Activated CD4-positive, alpha-beta T cell treated with anti-CD3 and anti-CD28 coated beads, Interleukin-2, Interleukin-4, amounts not matched to agents 100 ng/mL and 50 ng/mL, durations not matched to agents 16 hours and 8 hours (primary cell): ENCODE data around the gene MAPK11.
A peak's percentile ranks its signal among the peaks of the same experiment; 100 is the strongest.

Experiments
- DNase-seq: peaks from one replicate; pipeline ENCODE4 v3.0.0-alpha.2; 2020; ENCODE audit warnings: low spot score

MAPK11 gene

DNA sequence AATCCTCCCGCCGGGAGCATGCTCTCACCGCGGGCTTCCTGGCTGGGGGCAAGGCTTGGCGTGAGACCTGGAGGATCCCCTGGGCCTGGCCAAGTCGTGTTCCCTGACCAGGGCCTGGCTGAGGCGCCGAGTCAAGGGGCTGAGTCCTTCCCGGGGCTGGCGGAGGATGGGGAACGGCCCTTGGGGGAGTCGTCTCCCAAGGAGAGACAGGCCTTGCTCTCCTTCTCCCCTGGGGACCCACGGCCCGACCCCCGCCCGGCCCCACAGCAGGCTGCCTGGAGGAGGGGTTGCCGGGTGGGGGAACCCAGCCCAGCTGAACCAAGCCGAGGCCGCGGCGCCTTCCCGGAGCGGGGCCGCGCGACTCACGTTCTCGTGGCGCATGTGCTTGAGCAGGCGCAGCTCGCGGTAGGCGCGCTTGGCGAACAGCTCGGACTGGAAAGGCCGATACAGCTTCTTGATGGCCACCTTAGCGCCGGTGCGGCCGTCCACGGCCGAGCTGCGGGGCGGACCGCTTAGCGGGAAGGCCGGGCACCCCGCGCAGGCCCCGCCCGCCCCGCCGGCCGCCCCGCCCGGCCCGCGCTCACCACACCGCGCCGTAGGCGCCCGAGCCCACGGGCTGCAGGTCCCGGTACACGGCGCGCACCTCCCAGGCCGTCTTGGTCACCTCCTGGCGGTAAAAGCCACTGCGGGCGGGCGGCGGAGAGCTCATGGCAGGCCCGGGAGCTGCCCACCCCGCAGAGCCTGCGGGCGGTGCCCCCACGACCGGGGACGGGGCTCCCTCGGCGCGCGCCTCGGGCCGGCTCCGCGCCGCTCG is 9.2 kb downstream of the MAPK11 start:
- DNase-seq = peak; percentile 41

DNA sequence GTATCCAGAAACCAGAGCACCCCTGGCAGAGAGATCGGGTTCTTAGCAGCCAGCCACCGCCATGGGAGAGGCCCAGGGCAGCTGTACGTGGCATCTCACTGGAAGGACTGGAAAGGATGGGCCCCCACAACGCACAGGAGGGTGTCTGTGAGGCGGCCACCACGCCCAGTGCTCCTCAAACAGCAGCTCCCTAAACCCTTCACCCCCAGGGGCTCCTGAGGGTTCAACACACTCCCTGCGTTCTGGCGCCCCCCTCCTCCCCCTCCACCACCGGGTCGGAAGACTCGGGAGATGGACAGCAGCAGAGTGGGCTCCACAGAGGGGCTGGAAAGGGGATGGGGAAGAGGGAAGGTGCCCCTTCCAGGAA is 9.8 kb downstream of the MAPK11 start:
- no peak for DNase-seq

DNA sequence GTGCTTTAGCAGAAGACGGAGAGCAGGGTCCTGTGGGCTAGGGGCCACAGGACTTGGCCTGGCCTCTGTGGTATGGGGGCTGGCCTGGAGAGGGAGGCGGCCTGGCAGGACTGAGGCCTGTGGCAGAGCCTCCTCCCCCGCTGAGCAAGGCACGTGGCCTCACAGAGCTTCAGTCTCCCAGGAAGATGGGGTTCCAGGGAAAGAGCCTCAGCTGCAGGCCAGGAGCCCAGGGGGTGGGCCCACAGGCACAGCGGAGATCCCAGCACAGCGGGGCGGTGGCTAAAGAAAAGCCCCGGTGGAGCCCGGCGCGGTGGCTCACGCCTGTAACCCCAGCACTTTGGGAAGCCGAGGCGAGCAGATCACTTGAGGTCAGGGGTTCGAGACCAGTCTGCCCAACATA is 10.9 kb downstream of the MAPK11 start:
- no peak for DNase-seq

DNA sequence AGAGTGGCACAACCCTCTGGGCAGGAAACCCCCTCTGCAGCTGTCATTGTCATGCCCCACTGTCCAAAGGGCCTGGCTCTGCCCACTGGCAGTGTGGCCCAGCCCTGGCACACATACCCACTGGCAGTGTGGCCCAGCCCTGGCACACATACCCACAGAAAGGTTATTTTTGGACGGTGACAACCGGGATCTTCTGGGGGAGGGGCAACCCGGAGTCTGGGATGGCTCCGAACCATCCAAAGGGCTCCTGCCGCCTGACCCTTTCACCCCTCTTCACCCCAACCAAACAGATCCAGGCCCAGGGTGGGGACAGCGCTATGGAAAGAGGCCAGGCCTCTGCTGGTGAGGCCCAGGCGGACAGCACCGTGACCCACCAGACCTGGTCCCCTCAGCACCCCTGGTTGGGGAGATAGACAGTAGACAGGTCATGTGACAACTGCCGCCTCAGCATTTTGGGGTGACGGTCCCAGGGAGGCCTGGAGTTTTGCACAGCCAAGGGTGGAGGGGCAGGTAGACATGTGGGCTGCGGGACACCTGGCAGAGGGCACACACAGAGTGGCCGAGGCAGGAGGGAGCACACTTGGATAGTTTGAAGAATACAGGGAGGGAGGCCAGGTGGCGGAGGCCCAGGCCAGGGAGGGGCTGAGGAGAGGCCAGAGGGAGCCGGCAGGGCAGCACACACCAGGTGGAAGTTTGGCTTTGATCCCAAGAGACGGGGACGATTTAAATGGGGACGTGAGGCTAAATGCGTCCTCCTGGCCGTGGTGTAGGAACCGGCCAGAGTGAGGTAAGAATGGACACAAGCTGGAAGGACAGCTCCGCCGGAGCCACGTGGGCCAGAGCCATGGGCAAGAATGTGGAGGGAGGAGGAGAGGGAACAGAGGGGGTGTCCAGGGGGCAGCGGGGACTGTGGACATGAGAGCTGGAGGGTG is 11.6 kb downstream of the MAPK11 start:
- no peak for DNase-seq

DNA sequence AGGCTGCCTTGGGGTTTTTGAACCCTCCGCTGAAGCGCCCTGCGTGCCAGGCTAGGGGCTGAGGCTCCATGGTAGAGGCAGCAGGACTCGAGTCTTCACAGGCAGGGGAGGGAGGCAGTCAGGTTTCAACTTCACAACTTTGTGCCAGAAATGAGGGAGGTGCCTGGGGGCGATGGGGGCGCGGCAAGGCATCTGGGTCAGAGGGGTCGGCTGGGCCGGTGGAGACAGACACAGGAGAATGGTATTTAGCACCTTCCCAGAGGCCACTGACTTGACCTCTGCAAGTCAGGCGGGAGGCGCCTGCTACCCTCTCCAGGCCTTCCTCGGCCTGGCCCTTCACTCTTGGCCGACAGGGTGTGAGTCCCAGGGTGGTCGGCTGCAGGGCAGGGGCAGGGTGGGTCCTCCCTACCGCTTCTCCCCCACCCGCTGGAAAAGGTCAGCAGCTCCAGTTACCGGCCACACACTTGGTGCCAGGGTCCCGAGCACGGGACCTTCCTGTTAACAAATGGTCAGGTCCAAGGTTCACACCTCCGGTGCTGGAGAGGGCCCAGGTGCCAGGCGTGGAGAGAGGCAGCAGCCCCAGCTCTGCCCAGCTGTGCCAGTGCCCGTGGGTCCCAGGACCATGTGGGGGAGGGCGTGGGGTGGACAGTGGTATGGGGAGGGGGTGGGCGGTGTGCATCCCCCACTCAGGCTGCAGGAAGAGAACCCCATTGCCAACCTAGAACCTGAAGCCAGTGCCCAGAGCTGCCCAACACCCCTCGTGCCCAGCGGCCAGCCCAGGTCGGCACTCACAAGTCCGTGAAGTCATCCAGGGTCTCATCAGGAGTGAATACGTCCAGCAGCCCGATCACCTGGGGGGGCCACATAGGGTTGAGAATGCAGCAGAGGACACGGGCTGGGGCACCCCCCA is 12.5 kb downstream of the MAPK11 start:
- no peak for DNase-seq

DNA sequence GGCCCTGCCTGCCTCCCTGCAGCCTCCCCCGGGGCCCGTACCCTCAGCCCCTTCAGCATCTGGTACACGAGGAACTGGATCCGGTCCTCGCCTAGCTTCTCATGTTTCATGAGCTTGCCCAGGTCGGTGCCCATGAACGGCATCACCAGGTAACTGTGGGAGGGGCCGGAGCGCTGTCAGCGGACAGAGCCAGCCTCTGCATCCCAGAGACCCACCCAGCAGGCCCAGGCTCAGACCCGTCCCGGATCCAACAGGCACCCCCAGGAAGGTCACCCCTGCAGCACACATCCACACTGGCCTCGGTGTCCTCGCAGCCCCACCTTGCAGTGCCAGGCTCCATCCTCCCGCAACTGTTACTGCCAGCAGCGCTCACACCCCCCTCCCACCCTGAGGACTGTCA is 13.1 kb downstream of the MAPK11 start:
- no peak for DNase-seq

DNA sequence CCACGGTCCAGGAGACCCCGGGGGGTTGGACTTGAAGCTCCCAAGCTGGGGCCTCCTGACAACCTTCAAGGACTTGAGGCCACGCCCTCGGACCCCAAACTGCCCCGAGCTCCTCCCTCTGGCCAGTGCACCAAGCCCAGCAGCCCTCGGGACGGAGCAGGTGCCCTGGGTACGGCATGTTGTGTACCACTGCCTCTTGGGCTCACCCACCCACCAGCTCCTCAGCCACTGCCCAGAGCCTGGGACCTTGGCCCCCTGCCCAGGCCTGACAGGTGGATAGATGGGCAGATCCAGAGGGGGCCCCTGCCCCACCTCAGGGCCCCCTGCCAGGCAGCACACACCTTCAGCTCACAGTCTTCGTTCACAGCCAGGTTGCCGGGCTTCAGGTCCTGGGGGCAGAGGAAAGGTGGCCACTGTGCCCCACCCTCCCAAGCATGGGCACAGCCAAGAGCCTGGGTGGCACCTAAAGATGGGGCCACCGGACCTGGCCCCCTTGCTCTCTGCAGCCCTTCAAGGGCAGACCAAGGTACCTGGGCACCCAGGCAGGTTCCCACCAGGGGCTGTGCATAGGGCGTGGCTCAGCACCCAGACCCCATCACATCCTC is 13.8 kb downstream of the MAPK11 start:
- DNase-seq = no peak

DNA sequence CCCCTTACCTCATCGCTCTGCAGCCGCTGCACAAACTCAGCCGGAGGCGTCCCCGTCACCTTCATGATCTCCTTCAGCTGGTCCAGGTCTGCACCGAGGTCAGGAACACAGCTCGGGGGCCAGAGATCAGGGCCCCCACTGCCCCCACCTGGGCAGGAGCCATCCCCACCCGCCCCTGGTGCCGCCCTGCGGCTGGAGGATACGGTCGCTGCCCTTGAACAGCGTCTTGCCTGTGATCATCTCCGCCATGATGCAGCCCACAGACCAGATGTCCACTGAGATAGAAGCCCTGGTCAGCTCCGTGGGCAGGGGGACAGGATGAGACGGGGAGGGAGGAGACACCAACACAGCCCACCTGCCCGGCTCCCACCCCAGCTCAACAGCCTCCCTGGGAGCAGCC is 14.6 kb downstream of the MAPK11 start:
- no peak for DNase-seq

DNA sequence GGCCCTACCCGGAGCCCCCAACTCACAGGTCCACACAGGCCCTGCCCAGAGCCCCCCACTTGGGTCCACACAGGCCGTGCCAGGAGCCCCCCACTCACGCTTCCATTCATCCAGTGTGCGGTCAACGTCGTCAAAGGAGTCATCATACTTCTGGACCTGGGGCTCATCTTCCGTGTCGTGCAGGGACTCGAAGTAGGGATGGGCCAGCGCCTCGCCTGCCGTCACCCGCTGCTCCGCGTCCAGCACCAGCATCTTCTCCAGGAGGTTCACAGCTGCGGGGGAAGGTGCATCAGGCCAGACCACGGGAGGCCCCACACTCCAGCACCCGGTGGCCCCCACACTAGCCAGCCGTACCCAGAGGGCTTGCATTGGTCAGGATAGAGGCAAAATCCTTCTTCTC is 15.1 kb downstream of the MAPK11 start:
- no peak for DNase-seq

DNA sequence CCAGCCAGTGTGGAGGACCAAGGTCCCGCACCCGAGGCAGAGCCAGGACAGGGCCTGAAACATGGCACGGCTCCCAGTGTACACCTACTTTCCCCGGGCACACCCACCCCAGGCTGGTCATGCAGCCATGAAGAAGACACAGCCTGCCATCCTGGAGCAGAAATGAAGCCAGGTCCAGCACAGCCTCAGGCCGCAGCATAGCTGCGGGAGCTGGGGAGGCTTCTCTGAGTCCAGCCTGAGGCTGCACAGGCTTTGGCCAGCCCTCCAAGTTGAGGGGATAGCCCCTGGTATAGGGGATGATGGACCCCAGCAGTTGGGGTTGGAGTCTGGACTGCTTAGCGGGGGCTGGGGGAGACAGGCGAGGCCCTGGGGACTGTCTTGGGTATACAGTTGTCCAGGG is 16.2 kb downstream of the MAPK11 start:
- DNase-seq = no peak

DNA sequence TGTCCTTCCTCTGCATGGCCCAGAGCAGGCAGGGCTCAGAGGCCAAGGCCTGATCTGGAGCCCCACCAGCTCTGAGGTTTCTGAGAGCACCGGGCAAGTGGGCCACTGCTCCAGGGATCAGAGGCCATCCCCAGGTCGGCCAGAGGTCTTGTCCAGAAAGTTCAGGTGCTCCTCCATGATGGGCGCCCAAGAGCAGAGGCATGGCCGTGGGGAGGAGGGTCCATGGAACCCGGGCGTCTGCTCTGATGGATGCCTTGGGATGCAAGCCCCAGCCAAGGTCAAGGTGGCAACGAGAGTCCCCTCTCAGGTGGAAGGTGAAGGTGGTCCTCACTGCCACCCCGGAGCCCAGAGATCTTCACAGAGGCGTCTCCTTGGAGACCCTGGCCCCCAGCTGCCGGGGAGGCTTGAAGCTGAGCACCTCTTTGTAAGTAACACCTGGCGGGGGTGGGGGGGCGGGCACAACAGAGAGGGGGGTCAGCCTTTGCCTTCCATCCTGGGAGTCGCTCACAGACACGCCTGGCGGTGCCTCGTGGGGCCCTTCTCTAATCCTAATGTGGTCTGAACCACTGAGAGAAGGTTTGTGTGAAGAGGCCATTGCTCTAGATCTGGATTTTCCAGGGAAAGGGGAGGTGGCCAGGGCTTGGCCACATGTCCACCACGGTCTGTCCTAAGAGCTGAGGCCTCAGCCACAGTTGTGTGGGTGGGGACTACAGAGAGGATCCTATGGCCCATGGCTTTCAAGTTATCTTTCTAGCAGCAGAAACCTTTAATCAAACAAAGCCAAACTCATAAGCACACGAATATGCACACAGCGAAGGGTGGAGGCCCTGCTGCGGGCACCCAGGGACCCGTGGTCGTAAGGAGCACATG is 16.9 kb downstream of the MAPK11 start:
- DNase-seq = no peak

DNA sequence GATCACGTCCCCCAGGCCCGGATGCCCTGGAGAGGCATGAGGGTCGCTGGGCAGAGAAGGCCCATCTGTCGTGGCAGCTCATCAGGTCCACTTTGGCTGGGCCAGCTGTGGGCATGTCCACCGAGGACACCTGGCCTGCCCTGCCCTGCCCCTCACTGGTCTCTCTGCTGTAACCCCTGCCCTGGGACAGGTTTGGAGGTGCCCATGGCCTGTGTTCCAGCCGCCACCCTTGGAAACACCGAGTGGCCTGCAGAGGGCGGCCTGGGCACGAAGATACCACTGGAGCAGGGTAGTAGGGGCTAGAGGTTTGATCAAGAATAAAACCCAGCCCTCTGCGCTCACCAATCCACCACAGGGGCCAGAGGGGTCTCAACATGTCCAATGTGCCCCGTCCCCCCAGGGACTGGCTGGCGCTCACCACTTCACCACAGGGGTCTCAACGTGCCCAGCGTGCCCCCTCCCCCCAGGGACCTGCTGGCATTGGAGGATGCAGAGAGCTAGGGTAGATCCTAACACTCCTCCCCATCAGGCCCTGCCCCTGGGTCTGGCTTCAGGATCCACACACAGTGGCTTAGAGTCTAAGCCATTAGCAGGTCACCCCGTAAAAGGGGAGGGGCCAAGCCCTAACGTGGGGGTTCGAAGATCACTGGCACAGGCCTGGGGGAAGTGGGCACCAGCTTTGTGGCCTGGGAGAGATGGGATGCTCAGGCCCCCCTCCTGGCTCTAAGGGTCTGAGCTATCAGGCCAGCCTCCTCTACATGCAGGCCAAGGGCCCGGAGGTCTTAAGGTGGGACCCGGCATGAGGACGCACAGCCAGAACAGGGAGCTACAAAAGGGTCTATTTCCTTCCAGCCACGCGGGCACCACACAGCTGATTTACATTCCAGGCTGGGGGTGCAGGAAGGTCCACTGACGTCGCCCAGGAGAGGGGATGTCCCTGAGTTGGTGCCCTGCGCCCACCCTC is 17.8 kb downstream of the MAPK11 start:
- peak; percentile 63 for DNase-seq

DNA sequence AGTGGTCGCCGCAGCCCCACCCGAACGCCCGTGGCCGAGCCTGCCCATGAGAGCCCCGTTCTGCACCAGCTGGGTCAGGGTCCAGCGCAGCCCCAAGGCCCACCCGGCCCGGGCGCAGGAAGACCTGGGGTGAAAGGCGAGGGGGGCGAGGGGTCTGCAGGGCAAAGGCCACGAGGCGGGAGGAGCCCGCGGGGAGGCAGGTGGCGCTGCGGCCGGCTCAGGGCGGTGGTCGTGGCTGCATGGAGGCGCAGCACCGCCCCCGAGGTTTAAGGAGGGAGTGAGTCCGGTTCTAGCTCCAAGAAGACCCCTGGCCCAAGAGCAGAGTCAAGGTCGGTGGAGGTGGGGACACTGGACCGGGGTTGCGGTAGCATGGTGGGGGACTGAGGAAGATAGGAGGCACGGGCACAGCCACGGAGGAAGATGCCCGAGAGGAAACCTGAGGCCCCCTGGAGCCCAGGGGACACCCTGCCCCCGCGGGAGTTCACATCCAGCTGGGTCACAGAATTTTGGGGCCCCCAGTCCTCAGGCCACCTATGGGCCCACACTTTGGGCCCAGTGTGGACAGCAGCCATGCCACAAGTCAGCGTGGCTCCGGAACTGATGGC is 18.6 kb downstream of the MAPK11 start:
- no peak for DNase-seq

DNA sequence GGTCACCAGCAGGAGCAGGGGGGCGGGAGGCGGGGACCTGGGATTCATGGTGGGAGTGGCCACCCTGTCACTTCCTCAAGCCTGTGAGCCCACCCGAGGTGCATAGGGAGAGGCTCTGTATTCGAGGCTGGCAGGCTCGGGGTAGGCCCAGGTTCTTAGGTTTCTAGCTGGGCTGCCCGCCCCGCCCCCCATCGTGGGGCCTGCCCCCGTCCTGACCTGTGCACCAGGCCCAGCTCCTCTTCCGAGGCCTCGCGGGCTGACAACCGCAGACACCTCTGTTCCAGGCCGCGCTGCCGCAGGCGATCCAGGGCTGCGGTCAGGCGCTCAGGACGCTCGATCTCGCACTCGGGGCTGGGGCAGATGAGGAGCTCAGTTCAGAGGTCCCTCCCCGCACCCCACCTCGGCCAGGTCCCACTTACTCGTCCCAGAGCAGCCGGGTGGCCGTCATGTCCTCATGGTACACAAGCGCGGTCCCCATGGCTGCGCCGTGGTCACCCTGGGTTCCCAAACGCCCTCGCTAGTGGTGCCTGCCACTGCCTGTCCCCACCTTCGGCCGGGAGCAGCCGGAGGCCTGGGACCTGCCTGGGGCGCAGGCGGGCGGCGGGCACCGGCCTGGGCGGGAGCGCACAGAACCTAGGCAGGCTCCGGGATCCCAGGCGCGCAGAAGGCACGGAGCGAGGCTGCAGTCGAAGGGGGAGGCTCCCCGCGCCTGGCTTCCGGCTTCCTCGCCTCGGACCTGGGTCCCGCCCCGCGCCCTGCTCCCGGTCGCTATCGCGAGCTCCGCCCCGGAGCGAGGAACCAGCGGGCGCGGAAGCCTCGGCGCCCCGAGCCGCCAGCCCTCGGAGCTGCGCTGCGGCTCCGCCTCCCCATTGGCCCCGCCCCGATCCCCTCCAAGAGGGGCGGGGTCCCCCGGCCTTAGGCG is 19.4 kb downstream of the MAPK11 start, which contains the start of gene HDAC10:
Gene HDAC10, minus strand, starts transcription at position 711 of the 922 bp plus-strand sequence. Its CDS starts 233 bp downstream, at position 478.
- DNase-seq = peak; percentile 85

DNA sequence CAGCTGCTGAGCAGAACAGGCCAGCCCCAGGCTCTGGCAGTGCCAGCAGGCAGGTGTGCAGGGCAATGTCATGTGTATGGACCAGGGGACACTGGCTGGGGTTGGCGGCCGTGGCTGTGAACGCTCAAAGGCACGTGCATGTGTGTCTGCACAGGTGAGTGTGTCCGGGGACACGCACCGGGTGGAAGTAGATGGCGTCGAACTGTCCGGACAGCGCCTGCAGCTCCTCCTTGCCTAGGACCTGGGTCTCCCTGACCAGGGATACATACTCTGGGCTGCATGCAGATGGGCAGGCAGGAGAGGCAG is 20.0 kb downstream of the MAPK11 start:
- no peak for DNase-seq

DNA sequence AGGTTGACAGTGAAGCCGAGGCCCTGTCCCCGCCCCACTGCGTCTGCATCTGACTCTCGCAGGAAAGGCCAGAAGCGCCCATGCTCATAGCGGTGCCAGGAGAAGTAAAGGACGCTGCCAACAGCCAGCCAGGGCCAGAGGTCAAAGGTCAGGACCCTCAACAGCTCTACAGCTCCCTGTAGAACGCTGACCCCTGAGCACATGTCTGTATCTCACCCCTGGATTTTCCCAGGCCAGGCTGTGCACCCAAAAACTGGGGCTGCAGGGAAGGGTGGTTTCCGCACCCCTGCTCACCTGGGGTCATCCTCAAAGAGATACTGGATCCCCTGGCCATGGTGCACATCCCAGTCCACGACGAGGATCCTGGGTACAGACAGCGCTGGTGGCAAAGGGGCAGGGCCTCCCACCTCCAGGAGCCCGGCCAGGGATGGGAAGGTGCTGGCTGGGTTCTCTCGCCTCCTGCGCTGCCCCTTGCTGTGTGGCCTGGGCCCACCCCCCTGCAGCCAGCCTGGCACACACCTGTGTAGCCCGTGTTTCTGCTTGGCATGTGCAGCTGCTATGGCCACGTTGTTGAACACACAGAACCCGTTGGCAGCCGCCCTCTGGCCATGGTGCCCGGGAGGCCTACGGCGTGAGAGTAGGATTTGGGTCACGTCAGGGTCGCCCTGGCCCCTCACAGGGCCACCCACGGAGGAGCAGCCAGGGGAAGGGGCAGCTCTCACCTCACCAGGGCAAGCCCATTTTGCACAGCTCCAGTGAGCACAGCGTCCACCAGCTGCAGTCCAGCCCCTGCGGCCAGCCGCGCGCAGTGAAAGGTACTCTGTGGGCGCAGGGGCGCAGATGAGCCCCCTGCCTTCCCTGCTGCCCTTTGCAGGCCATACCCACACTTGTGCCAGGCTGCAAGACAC is 20.6 kb downstream of the MAPK11 start:
- no peak for DNase-seq
